GM23248 (cell line): ENCODE data around the gene COPG1.

Source experiments
- EZH2 ChIP-seq: fragments of 200-600 bp; sonication (generic); IDR thresholded peaks from 2 replicates; pipeline ENCODE4 v1.6.1; 2018; ENCODE audit warnings: antibody characterized with exemption, mild to moderate bottlenecking; ENCODE audit not compliant: insufficient read depth, poor library complexity, severe bottlenecking
- EZH2phosphoT487 ChIP-seq: fragments of 200-600 bp; sonication (generic); IDR thresholded peaks from 2 replicates; pipeline ENCODE4 v1.6.1; 2018; ENCODE audit warnings: antibody characterized with exemption, moderate library complexity, mild to moderate bottlenecking, low read depth; ENCODE audit not compliant: insufficient read depth

GRCh38 chr3:129315998-129316247, 66.5 kb downstream of the COPG1 start:
- TF ChIP-seq EZH2 (no peak), EZH2phosphoT487 (no peak)
